22Rv1 (cell line): ENCODE measurements around the gene MAGI1.

Source experiments
- ZFX ChIP-seq: fragments of 450-650 bp; IDR thresholded peaks from 2 replicates; pipeline ENCODE4 v1.6.1; 2017; ENCODE audit warnings: antibody characterized with exemption, borderline replicate concordance
- TF ChIP-seq, protein P1 (sequence below): fragments of 450-650 bp; IDR thresholded peaks from 2 replicates; pipeline ENCODE4 v1.5.1; 2017; ENCODE audit warnings: mild to moderate bottlenecking

DNA sequence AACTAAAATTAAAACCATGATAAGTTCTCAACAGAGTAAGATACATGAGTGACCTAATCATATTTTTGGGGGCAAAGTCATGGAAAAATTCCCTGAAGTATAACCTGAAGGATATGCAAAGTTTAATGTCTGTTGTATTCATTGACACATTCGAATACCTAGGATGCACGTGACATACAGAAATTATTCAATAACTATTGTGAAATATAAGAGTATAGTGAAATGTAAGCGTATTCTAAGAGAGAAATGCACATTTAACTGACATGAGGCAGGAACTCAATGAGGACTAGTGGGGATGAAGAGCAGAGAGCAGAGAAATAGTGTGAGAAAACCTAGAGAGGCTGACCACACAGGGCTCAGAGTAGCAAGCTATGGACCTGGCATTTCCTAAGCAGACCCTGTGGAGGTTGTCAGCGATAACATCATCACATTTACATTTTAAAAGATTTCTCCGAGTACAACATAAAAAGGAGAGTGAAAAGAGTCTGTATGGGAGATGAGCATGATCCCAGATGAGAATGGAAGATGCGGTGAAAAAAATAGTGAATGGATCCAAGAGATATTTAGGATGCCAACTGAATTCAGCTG, 588.8 kb downstream of the MAGI1 start:
- TF ChIP-seq, protein P1, sequence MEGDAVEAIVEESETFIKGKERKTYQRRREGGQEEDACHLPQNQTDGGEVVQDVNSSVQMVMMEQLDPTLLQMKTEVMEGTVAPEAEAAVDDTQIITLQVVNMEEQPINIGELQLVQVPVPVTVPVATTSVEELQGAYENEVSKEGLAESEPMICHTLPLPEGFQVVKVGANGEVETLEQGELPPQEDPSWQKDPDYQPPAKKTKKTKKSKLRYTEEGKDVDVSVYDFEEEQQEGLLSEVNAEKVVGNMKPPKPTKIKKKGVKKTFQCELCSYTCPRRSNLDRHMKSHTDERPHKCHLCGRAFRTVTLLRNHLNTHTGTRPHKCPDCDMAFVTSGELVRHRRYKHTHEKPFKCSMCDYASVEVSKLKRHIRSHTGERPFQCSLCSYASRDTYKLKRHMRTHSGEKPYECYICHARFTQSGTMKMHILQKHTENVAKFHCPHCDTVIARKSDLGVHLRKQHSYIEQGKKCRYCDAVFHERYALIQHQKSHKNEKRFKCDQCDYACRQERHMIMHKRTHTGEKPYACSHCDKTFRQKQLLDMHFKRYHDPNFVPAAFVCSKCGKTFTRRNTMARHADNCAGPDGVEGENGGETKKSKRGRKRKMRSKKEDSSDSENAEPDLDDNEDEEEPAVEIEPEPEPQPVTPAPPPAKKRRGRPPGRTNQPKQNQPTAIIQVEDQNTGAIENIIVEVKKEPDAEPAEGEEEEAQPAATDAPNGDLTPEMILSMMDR: no peak
- TF ChIP-seq ZFX: no peak
